ENCODE measurements around the gene ING3.
A peak's percentile ranks its signal among the peaks of the same experiment; 100 is the strongest.

The ING3 gene, protein sequence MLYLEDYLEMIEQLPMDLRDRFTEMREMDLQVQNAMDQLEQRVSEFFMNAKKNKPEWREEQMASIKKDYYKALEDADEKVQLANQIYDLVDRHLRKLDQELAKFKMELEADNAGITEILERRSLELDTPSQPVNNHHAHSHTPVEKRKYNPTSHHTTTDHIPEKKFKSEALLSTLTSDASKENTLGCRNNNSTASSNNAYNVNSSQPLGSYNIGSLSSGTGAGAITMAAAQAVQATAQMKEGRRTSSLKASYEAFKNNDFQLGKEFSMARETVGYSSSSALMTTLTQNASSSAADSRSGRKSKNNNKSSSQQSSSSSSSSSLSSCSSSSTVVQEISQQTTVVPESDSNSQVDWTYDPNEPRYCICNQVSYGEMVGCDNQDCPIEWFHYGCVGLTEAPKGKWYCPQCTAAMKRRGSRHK

DNA sequence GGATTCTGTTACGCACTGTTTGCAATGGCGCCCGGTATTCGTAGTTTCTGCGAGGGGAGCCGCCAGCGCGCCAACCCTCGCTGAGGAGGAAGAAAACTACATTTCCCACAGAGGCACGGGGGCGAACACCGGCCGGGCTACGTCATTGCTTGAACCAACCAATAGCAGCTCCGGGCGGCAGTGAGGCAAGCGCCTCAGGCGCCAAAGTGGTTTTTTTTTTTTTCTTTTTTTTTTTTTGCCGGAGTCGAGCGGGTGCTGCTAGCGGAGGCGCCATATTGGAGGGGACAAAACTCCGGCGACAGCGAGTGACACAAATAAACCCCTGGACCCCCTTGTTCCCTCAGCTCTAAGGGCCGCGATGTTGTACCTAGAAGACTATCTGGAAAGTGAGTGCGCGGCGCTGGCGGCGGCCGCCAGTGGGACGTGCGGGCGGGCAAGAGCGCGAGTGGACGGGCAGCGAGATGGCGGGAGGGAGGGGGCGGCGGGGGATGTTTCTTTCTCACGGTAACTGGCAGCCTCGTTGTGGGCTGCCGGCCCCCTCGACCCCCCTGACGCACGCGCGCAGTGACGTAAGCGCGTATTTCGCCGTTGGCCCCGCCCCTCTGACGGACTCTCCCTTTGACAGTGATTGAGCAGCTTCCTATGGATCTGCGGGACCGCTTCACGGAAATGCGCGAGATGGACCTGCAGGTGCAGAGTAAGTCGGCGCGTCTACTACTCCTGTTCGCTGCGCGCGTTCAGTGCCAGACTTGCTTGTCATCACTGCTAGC lies at the start of gene ING3:
Gene ING3 (plus strand): TSS at position 239 of the 770 bp plus-strand sequence. CDS start 120 bp downstream, at position 359.
- peak; percentile 96 for DNase-seq (ENCODE audit: low read depth, low spot score)

DNA sequence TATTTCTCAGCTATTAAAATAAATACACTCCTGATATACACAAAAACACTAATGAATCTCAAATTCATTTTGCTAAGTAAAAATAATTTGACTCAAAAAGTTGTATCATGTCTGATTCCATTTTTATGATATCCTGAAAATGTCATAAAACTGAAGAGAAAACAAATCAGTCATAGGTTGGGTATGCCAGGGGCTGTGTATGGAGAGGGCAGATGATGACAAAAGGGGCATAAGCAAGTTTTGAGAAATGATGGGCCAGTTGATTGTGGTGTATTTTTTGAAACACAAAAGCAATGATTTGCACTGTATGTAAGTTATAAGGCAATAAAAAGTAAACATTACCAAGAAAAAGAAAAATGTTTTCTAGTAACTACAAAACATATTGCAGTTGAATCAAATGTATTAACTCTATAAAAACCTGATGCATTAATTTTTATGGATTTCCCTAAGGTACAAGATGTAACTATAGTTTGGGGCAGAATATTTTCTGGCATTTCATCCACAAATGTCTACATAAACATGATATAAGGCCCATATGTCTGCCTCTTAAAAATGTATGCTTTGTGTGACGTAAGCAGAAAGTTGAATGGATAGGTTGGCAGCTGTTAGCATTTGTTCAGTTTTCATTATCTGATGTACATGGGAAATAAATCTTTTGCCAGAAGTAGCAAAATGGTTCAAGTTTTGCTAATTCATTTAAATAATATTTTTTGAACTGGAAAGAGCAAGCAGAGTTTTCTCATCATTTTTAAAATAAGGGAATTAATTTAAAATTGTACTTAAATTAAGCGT lies 35.1 kb upstream of the ING3 start:
- no peak for DNase-seq (ENCODE audit: low read depth, low spot score)

GRCh38 chr7:120916121-120916520 lies 34.5 kb upstream of the ING3 start:
- DNase-seq (ENCODE audit: low read depth, low spot score): no peak

DNA sequence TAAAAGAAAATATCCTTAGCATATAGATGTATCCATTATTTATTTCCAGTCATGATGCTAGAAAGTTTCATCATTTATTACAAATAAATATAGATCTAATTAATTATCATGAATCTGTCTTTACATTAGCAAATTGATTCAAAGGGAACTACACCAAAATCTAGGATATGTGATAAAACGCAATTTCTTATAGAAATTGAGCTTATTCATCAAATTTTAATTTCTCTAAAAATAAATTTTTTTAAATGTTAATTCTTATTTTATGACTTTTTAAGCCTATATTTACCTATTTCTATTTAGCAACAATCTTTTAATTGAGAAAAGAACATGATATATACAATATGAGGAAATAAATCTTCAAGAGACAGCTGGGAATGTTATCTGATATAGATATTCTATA lies 34.0 kb upstream of the ING3 start:
- no peak for DNase-seq (ENCODE audit: low read depth, low spot score)

DNA sequence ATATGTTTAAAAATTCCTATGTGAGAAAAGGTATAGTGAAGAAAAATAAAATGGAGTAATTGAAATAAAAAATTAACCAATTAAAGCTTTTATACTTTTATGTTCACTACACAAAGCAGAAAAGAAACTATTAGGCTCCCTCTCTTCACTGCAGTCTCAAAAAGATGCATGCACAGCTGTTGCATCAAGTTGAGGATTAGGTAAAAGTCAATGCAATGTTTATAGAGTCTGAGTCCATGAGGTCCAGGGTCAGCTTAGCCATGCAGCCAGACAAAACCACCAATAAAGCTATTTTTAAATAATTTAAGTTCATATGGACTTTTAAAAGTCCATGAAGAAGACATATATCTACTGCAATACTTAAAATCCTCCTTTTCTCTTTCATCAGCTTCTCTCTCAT lies 31.1 kb upstream of the ING3 start:
- no peak for DNase-seq (ENCODE audit: low read depth, low spot score)

GRCh38 chr7:120920034-120920433 lies 30.5 kb upstream of the ING3 start:
- DNase-seq (ENCODE audit: low read depth, low spot score): no peak

- no peak for DNase-seq (ENCODE audit: low read depth, low spot score)
These were observed 29.8 kb upstream of the ING3 start for GRCh38 chr7:120920591-120921274.

DNA sequence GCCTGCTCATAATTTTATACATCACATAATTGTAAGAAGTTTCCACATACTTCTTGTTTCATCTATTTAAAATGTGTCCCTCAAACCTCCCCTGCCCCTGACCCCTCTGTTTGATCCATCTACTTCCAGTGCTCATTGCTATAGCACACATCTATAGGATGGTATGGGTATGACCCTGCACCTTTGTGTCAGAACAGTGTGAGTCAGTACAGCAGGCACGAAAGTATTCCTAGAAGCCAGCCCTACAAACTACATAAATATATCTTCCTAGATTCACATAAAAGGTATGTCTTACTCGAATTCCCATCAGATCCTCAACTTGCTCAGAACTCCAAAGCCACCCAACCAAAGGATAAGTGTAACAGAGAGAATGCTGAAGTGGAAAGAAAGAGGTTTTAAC lies 25.7 kb upstream of the ING3 start:
- DNase-seq (ENCODE audit: low read depth, low spot score): no peak

DNA sequence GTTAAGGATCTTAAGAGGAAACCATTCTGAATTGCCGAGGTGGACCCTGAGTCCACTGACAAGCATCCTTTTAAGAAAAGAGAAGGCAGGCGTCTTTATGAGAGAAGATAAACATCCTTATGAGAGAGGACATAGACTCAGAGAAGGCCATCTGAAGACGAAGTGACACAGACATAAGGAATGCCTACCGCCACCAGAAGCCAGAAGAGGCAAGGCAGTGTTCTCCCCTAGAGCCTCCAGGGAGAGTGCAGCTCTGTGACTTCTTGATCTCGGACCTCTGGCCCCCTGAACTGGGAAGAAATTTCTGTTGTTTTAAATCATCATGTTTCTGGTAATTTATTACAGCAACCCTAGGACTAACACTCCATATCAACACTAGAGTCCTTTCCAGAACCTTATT lies 25.2 kb upstream of the ING3 start:
- no peak for DNase-seq (ENCODE audit: low read depth, low spot score)

- no peak for DNase-seq (ENCODE audit: low read depth, low spot score)
These were observed 23.6 kb upstream of the ING3 start for GRCh38 chr7:120926943-120927346.

GRCh38 chr7:120927454-120928103 lies 23.0 kb upstream of the ING3 start:
- no peak for DNase-seq (ENCODE audit: low read depth, low spot score)

DNA sequence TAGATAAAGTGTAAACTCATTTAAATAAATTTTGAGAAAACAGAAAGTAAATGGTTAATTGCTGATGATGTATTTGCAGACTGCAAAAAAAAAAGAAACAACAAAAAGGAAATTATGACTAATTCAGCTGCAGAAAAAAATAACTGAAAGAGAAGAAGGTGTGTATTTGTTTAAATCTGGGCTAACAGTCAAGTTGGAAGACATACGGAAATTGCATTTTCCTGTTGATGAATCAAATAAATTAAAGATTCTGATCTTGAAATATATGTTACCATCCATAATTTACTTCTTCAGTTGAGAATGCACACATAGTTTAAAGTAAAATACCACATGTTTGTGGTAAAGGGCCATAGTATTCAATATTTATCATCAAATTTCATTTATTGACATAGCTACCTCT lies 19.3 kb upstream of the ING3 start:
- no peak for DNase-seq (ENCODE audit: low read depth, low spot score)

DNA sequence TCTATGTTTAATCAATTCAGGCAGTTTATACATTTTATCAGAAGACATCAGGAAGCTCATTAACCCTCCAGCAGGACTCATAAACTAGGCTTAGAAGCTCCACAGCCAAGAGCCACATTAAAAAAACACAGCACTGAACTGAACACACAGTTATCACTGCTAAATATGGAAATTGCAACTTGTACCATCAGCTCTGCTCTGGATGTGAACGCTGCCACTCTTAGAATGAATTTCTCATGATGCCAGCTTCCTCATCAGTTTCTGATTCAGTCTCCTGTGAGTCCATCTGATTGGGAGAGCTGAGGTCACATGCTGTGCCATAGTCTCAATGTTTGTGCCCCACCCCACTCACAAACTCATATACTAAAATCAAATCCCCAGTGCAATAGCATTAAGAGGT lies 17.1 kb upstream of the ING3 start:
- no peak for DNase-seq (ENCODE audit: low read depth, low spot score)

- DNase-seq (ENCODE audit: low read depth, low spot score): no peak
These were observed 11.2 kb upstream of the ING3 start for GRCh38 chr7:120939345-120939744.

GRCh38 chr7:120941064-120941463 lies 9.5 kb upstream of the ING3 start:
- no peak for DNase-seq (ENCODE audit: low read depth, low spot score)

GRCh38 chr7:120941856-120942255 lies 8.7 kb upstream of the ING3 start:
- DNase-seq (ENCODE audit: low read depth, low spot score): no peak

GRCh38 chr7:120942861-120943260 lies 7.7 kb upstream of the ING3 start:
- no peak for DNase-seq (ENCODE audit: low read depth, low spot score)

GRCh38 chr7:120944826-120945562 lies 5.6 kb upstream of the ING3 start:
- DNase-seq (ENCODE audit: low read depth, low spot score): no peak

DNA sequence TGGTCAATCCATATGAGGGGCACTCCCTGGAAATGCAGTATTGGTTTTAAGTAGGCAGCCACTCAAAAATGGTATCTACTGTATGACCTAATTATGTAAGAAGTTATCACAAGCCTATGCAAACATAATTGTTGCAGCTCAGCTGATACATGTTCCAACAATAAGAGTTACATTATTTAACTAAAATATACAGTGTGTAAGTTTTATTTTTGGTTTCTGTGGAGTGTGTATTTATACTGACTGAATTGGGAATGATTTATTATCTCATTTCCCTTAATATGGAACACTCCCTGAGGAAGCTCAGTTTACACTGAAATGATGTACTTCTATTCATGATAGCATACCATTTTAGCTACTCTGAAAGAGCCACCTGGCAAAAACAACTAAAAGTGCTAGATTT lies 2.6 kb upstream of the ING3 start:
- no peak for DNase-seq (ENCODE audit: low read depth, low spot score)

DNA sequence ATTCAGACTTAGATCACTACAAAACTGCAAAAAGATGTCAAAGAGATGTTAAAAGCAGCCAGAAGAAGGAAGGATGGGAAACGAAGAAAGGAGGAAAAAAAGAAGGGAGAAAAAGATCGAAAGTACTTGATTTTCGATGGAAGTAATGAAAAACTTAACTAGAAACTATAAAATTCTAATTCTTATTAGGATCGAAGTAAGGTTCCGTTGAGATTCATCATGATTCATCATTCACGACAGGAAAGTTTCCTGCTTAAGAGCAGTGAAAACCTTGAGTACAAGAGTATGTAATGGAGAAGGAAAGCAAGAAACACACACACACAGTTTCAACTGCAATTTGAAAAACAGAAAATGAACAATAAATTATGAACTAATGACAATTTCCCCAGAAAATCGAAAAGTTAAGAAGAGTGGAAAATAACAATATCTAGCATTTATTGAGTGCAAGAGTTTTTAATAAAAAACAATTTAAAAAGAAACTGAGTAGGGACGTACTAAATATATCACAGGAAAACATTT lies 1.1 kb upstream of the ING3 start:
- DNase-seq (ENCODE audit: low read depth, low spot score): no peak

Measured in activated CD4-positive, CD25-positive, alpha-beta regulatory T cell treated with anti-CD3 and anti-CD28 coated beads, Interleukin-2, amount 50 U/mL, for 16 hours (primary cell).